Activated effector memory CD4-positive, alpha-beta T cell treated with anti-CD3 and anti-CD28 coated beads, Interleukin-2, amount 50 U/mL, for 16 hours (primary cell): ENCODE results near the gene PRPF18.

ENCODE experiments used
- DNase-seq: peaks from one replicate; pipeline ENCODE4 v3.0.0-alpha.2; 2020

Gene PRPF18

GRCh38 chr10:13671904-13672303 lies 85.1 kb downstream of the PRPF18 start:
- no peak for DNase-seq

GRCh38 chr10:13672548-13672947 lies 85.8 kb downstream of the PRPF18 start:
- DNase-seq, result no peak

DNA sequence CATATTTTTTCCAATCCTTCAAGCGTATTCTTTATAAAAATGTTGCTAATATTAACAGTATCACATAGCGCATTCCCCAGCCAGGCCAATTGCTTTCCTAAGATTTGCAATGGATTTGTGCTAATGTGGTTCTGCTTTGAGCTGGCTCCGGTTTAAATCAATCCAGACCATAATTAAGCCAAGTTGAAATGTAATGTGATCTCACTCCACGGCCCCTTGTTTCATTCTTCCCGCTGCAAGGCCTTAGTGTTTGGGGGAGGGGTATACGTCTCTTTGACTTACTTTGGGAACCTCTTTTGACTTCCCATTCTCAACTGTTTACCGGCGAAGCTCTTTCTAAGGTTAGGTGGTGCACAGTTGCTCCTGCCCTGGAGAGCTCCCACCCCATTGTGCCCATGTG lies 86.4 kb downstream of the PRPF18 start:
- DNase-seq, result no peak

DNA sequence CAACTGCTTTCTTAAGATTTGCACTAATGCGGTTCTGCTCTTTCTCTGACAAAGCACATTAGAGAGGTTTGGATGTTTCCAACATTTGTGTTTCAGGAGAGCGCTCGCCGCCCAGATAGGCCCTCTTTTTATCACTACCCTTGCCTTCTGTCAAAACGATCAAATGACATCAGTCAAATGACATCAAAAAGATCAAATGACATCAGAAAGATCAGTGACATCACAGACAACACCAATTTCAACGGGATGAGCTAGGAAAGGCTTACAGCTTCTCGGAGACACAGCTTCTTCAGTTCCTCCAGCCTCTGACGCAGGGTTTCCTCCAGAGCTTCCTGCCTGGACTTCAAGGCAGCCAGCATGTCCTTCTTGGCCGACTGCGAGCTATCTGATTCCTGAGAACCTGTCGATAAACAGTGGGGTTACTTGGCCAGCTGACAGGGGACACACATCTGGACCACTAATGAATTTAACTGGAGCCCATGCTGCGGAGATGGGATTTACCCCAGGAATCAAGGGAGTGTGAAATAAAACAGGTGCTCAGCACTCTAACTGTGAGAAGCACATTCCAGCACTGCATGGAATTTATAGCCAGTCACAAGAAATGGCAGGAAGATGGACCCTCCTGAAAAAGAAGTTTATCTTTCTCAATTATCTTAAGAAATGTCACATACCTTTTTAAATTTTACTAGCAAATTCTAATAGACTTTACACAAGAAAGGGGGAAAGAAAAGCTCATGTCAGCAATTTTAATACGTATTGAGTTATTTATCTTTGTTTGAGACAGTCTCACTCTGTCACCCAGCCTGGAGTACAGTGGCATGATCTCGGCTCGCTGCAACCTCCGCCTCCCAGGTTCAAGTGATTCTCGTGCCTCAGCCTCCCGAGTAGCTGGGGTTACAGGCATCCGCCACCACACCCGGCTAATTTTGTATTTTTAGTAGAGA lies 88.2 kb downstream of the PRPF18 start:
- no peak for DNase-seq

DNA sequence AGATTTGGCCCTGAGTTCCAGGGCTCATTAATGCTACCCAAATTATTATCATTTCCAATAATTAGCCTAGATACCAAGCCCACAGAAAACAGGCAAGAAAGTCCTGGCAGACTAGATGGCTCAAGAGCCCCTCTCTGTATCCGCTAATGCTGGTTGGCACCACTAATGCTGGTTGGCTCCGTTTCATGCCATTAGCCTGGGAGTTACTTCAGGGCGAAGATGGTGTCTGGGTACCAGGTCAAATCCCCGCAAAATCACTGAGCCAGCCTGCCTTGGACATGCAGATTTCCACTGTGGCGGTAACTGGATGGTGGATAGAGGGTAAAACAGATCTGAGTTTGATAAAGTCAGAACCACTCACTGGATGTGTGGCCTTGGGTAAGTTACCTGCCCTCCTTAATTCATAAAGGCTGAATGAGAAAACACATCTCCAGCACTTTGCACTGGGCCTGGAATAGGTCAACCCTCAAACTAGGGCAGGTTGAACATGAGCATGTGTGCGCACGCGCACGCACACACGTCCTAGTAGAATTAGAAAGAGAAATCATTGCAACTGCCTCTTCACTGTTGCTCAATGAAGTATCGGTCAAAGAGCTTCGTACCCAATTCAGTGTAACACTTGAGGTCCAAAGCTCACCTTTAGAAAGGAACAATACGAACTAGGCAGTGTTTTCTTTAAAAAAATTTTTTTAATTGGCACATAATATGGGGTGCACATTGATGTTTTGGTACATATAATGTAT lies 91.5 kb downstream of the PRPF18 start:
- DNase-seq, result no peak
